Activated T-cell treated with anti-CD3 and anti-CD28 coated beads, Interleukin-2, amount 50 U/mL, for 4 hours (primary cell): ENCODE data around the gene WSCD2. TPM values are rescaled to one million over a fixed set of nuclear protein-coding genes. Genes with fewer than 3 reads are reported as not detected.

ENCODE experiments used
- ATAC-seq, 2 donors: fragments of 200-7000 bp; cut with Tn5 transposase; one replicate each; pipeline ENCODE4 v1.10.0; 2021
- DNase-seq: peaks from one replicate; pipeline ENCODE4 v3.0.0-alpha.2; 2020
- H3K27me3 Mint-ChIP-seq: one replicate; pipeline ENCODE4 v1.8.0; 2021; ENCODE audit warnings: low read depth, mixed read lengths
- H3K36me3 Mint-ChIP-seq: one replicate; pipeline ENCODE4 v1.8.0; 2022; ENCODE audit warnings: mixed read lengths; ENCODE audit not compliant: insufficient read depth
- H3K4me1 Mint-ChIP-seq: one replicate; pipeline ENCODE4 v1.8.0; 2021; ENCODE audit warnings: low read depth, mixed read lengths
- H3K4me3 Mint-ChIP-seq: one replicate; pipeline ENCODE4 v1.8.0; 2021; ENCODE audit warnings: mild to moderate bottlenecking, moderate library complexity, mixed read lengths
- H3K9me3 Mint-ChIP-seq: one replicate; pipeline ENCODE4 v1.8.0; 2021; ENCODE audit warnings: mixed read lengths
- total RNA-seq, 3 donors: library from RNA; stranded (reverse); gene quantifications; one replicate each; pipeline ENCODE4 v1.2.1, GENCODE V29; 2021

WSCD2 gene
- total RNA-seq, 3 donors from 2014 or later, result not detected

DNA sequence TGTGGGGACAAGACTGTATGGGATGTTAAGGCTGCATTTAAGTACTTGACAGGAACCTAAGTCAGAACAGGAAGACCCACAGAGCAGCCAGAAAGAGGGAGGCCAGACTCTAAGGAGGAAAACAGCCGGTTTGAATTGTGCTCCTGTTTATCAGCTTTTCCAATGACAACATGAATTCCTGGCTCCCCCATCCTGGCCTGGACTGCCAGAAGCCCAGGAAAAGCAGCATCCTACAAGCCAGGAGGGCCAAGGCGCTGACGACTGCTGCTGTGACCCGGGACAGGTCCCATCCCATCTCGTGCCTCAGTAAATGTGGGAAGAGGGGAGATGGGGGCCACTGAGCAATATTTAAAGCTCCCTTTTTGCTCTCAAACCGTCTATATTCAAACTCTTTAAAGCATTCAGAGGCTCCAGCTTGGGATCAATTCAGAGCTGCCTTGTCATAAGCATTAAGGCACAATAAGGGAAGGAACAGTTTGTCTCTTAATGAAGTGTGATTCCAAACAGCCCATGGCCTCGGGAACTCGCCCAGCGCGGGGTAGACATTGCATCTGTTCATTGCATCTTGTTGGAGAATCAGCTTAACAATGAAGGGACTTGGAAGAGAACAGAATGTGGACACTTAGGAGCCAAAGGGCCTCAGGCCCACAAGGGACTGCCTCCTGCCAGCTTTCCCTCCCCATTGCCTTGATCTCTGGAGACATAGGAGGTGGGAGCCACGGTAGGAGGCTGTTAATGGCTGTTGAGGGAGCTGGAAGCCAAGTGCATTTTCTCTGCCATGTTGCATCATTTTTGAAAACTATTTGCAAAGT lies 160.5 kb downstream of the WSCD2 start:
- no peak for DNase-seq
- Mint-ChIP-seq H3K4me1 (peaks cover 1% of the 10 kb centered on the region), H3K36me3 (no peaks in the 10 kb centered on the region), H3K4me3 (no peak overlapping the region), H3K27me3 (peaks cover 4% of the 10 kb centered on the region), H3K9me3 (no peaks in the 10 kb centered on the region)
- ATAC-seq, result no peak

DNA sequence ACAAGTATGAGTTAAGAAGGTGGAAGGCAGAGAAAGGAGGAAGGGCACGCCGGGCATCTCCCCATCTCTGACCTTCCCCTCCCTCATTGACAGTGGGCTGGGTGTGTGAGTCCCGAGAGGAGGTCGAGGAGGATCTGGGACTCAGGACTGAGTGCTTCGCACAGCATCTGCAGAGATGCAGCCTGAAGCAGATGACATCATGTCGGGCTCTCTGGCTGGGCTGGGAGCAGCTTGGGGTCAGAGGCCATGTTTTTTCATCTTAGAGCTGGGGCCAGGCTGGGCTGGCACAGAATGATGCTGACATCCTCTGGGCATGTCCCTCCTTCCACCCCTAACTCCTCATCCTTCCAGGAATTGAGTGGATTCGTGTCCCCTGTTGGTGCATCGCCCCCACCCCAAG lies 166.6 kb downstream of the WSCD2 start:
- no peaks in the 10 kb centered on the region for H3K9me3 Mint-ChIP-seq
- H3K4me3 Mint-ChIP-seq, result no peak overlapping the region
- DNase-seq (no peak), ATAC-seq (no peak)
- H3K36me3 Mint-ChIP-seq, result no peaks in the 10 kb centered on the region
- peaks cover 31% of the 10 kb centered on the region for H3K4me1 Mint-ChIP-seq
- no peaks in the 10 kb centered on the region for H3K27me3 Mint-ChIP-seq

DNA sequence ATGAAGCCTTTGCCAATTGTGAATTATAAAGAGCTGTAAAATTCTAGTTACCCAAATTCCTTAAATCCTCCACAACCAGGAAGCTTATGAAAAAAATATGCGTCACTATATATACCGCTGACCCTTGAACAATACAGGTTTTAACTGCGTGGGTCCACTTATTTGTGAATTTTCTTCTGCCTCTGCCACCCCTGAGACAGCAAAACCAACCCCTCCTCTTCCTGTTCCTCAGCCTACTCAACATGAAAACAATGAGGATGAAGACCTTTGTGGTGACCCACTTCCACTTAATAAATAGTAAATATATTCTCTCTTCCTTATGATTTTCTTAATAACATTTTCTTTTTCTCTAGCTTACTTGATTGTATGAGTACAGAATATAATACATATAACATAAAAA lies 167.9 kb downstream of the WSCD2 start:
- peaks cover 4% of the 10 kb centered on the region for H3K27me3 Mint-ChIP-seq
- no peak for ATAC-seq
- H3K4me1 Mint-ChIP-seq, result peaks cover 40% of the 10 kb centered on the region

DNA sequence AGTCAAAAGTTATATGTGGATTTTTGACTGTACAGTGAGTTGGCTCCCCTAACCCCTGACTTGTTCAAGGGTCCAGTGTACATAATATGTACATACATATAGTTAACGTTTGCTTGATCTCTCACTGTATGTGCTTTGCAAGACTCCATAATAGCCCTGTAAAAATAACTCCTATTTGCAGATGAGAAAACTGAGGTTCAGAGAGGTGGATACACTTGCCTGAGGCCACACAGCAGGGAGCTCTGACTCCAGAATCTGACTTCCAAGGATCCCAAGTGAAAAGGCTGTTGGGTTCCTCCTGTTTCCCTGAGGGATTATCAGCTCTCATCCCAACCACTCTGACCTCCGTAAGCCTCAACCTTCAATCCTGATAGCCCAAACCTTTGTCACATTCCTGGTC lies 168.3 kb downstream of the WSCD2 start:
- H3K9me3 Mint-ChIP-seq, result no peaks in the 10 kb centered on the region
- H3K4me3 Mint-ChIP-seq, result no peak overlapping the region
- no peak for ATAC-seq
- no peak for DNase-seq
- no peaks in the 10 kb centered on the region for H3K36me3 Mint-ChIP-seq
- peaks cover 45% of the 10 kb centered on the region for H3K4me1 Mint-ChIP-seq
- peaks cover 4% of the 10 kb centered on the region for H3K27me3 Mint-ChIP-seq

More for the DNA sequence above, 167.9 kb downstream of the WSCD2 start:
- no peak for DNase-seq
- Mint-ChIP-seq H3K9me3 (no peaks in the 10 kb centered on the region), H3K4me3 (no peak overlapping the region), H3K36me3 (no peaks in the 10 kb centered on the region)

DNA sequence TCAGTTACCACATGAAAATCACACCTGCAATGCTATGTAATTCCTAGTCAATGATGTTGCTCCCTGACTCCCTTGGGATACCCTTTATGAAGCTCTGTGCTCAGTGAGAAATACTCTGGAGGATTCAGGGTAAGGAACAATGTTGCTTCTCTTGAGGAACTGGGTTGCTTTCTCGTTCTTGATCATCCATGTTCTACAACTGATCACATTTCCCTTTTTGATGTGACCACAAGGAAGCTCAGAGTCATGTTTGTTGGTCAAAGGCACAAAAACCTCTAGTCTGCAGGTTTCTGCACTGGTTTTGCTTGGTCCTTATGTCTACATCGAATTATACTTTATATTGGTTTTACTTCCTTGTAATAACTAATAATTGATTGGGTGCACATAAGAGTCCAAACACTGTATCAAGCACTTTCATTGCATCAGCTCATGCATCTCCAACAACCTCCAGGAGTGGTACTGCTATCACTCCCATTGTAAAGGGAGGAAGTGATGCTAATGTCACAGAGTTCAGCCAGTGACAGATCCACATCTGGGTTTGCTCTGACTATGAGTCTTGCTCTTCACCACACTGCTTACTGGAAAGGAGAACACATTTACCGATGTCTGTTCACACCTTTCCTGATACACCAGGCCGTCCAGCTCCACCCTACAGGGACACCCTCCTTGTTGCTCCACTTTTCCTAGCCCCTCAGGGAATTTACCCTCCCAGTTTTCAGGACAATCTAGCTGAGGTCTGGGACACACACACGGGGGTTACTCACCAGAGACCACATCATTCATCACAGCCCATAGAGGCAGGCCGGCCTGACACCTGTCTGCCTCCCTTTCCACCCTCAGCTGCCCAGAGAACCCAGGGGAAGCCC lies 169.0 kb downstream of the WSCD2 start:
- Mint-ChIP-seq H3K9me3 (no peaks in the 10 kb centered on the region), H3K27me3 (peaks cover 4% of the 10 kb centered on the region), H3K36me3 (no peaks in the 10 kb centered on the region), H3K4me1 (peaks cover 45% of the 10 kb centered on the region), H3K4me3 (no peak overlapping the region)
- ATAC-seq (no peak), DNase-seq (no peak)

DNA sequence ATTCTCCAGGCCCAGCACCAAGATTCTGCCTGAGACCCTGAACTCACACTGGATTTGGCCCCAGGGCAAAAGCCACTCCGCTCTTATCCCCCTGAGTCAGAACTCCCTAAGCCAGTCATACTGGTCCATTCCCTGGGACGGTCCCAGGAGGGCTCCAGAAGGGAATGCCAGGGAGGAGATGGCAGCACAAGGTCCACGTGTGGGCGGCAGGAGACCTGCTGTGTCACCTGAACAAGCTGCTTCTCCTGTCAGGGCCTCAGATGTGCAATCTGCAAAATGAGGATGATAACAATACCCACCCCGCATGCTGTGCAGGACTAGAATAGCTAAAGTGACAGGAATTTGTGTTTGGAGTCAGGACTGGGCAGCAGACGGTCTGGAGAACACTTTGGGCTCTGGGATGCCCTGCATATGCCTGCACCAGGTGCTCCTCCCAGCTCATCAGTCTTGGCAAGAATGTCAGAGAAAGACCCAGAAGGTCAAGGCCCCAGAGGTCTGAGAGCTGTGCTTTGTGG lies 169.7 kb downstream of the WSCD2 start:
- ATAC-seq, result no peak
- H3K4me1 Mint-ChIP-seq, result peaks cover 46% of the 10 kb centered on the region
- no peak for DNase-seq
- H3K9me3 Mint-ChIP-seq, result no peaks in the 10 kb centered on the region
- peaks cover 4% of the 10 kb centered on the region for H3K27me3 Mint-ChIP-seq
- H3K4me3 Mint-ChIP-seq, result no peak overlapping the region
- H3K36me3 Mint-ChIP-seq, result no peaks in the 10 kb centered on the region

DNA sequence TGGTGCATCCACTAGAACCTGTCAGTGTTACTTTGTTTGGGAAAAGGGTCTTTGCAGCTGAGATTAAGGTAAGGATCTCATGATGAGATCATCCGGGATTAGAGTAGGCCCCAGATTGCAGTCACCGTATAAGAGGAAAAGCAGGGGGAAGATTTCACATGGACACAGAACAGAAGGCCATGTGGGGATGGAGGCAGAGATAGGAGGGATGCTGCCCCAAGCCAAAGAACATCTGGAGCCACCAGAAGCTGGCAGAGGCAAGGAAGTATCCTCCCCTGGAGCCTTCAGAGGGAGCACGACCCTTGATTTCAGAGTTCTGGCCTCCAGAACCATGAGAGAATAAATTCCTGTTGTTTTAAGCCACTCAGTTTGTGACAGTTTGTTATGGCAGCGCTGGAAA lies 170.4 kb downstream of the WSCD2 start:
- Mint-ChIP-seq H3K9me3 (no peaks in the 10 kb centered on the region), H3K27me3 (peaks cover 4% of the 10 kb centered on the region), H3K4me3 (no peak overlapping the region), H3K4me1 (peaks cover 51% of the 10 kb centered on the region), H3K36me3 (no peaks in the 10 kb centered on the region)
- DNase-seq, result no peak
- no peak for ATAC-seq

Other genes starting within 250 kb of the WSCD2 start
- under 1 TPM in 2 of 3 donors, not detected in 1; 0.08 to 0.11 TPM for gene CMKLR1, start 210.0 kb downstream of the WSCD2 start, total RNA-seq